A673 (cell line): Measurements from ENCODE around the gene DDX11.
"Not testable (repeated sequence)": the region's sequence is repeated elsewhere in the genome, so short reads cannot be mapped to it uniquely, and the experiment has no call there.

Experiments used
- EZH2 ChIP-seq: fragments of 200-600 bp; sonication (generic); IDR thresholded peaks from 2 replicates; pipeline ENCODE4 v1.6.1; 2017; ENCODE audit warnings: borderline replicate concordance, low read depth, mild to moderate bottlenecking, mixed read lengths, antibody characterized with exemption, low read length; ENCODE audit not compliant: poor library complexity, severe bottlenecking
- TF ChIP-seq, protein P1 (sequence below): fragments of 300-800, 200-600 bp; sonication (generic); conservative IDR thresholded peaks from 2 replicates; pipeline ENCODE4 v1.5.1; 2017; ENCODE audit warnings: low read depth, mild to moderate bottlenecking, antibody characterized with exemption, low read length, moderate library complexity, mixed read lengths

DNA sequence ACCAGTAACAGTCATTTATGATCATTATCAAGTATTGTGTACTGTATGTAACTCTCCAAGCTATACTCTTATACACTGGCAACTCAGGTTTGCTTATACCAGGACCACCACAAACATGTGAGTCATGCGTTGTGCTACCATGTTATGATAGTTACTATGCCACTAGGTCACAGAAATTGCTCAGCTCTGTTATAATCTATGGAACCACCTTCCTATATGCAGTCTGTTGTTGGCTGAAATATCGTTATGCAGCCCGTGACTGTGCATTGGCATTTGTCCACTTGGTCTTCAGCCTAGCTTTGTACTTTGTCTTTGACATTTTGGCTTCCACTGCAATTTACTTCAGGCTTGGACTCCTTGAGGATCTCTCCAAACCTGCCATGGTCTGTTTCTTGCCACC lies 7.5 kb upstream of the DDX11 start:
- TF ChIP-seq, protein P1, sequence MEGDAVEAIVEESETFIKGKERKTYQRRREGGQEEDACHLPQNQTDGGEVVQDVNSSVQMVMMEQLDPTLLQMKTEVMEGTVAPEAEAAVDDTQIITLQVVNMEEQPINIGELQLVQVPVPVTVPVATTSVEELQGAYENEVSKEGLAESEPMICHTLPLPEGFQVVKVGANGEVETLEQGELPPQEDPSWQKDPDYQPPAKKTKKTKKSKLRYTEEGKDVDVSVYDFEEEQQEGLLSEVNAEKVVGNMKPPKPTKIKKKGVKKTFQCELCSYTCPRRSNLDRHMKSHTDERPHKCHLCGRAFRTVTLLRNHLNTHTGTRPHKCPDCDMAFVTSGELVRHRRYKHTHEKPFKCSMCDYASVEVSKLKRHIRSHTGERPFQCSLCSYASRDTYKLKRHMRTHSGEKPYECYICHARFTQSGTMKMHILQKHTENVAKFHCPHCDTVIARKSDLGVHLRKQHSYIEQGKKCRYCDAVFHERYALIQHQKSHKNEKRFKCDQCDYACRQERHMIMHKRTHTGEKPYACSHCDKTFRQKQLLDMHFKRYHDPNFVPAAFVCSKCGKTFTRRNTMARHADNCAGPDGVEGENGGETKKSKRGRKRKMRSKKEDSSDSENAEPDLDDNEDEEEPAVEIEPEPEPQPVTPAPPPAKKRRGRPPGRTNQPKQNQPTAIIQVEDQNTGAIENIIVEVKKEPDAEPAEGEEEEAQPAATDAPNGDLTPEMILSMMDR, result not testable (repeated sequence)
- not testable (repeated sequence) for TF ChIP-seq EZH2
